Measurements from ENCODE around the gene ADAMTS2. TPM values are rescaled to one million over a fixed set of nuclear protein-coding genes. Genes with fewer than 3 reads are reported as not detected.

The ADAMTS2 gene
- total and polyA plus RNA-seq, 2 of the 8 experiments (the other 6 are each of a cell fraction or from before 2014, with no cell fraction given) = 6.6 to 7.3 TPM

DNA sequence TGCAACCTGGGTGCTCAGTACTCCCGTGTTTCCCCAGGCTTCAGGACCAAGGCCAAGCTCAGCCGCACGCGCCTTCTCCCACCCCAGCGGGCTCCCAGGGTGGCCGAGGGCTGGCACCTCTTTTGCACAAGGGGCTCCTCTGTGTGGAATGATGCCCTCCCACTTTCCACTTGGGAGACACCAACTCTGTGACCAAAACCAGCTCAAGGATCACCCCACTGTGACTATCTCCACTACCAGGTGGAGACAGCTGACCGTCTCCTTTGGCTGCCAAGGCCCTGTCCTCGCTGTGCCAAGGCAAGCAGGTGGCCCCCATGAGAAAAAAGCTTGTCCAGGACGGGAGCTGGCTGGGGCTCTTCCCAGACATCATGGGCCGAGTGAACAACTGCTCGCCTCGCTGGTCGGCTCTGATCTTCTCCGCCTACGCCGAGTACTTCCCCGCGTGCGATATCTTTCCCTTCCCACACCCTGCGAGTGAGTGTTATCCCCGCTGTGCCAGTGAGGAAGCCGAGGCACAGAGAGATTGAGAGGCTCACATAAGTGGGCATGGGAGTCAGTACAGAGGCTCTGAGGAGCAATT, 152.3 kb downstream of the ADAMTS2 start:
- Histone ChIP-seq H3K79me2 (ENCODE audit: control insufficient read depth in 1 of 2, insufficient read depth in 2 of 2, low read length in 2 of 2) (no peaks in the 10 kb centered on the region), H2BK12ac (ENCODE audit: low read depth, low read length) (0 out of 2 replicates have a peak overlapping the region, but pooled peaks have one; percentile 17), H3K27ac (ENCODE audit: low read depth, low read length) (no peak overlapping the region), H3K27me3 (replicated peaks in 1 of 4; ENCODE audit: control insufficient read depth in 3 of 4, extremely low read depth in 1 of 4, insufficient read depth in 3 of 4, low read length in 3 of 4) (no peaks in the 10 kb centered on the region), H3K9me3 (ENCODE audit: insufficient read depth in 2 of 2, low read depth in 1 of 2, low read length in 1 of 2) (no peaks in the 10 kb centered on the region), H4K8ac (ENCODE audit: extremely low read depth, insufficient read depth, low read length) (no peak overlapping the region), H3K4ac (replicated peaks; ENCODE audit: insufficient read length, low read depth, low read length) (no peak overlapping the region), H2AK5ac (ENCODE audit: low read depth, low read length) (no peak overlapping the region), H4K20me1 (replicated peaks in 1 of 2; ENCODE audit: control insufficient read depth in 1 of 2, insufficient read depth in 2 of 2, low read length in 2 of 2) (peaks cover 0 to 2% of the 10 kb centered on the region in 2 experiments), H3K36me3 (ENCODE audit: control insufficient read depth in 2 of 4, insufficient read depth in 4 of 4, low read length in 3 of 4) (no peaks in the 10 kb centered on the region), H2BK5ac (ENCODE audit: low read depth, low read length) (no peak overlapping the region), H3K23ac (ENCODE audit: insufficient read length) (no peak overlapping the region), H2BK20ac (ENCODE audit: low read length) (no peak overlapping the region), H3K79me1 (ENCODE audit: low read depth, low read length) (no peaks in the 10 kb centered on the region), H3K23me2 (ENCODE audit: low read depth, low read length) (no peaks in the 10 kb centered on the region), H2BK120ac (replicated peaks; ENCODE audit: low read depth, low read length) (no peak overlapping the region), H3K18ac (ENCODE audit: extremely low read depth, low read length) (no peak overlapping the region; the same call in 1 of the 2 replicates), H4K91ac (replicated peaks; ENCODE audit: insufficient read length, low read length) (no peak overlapping the region), H3K4me1 (replicated peaks in 1 of 4; ENCODE audit: control insufficient read depth in 3 of 4, insufficient read depth in 4 of 4, low read length in 3 of 4) (peaks cover 5 to 20% (median 11%) of the 10 kb centered on the region in 4 experiments), H3K4me2 (ENCODE audit: insufficient read depth in 1 of 2, low read depth in 2 of 2, low read length in 2 of 2) (no peak overlapping the region), H3K56ac (replicated peaks; ENCODE audit: insufficient read length, low read depth, low read length) (no peak overlapping the region), H3K9ac (replicated peaks in 1 of 4; ENCODE audit: extremely low read depth in 1 of 4, low read depth in 3 of 4, low read length in 3 of 4) (no peak overlapping the region), H2BK15ac (ENCODE audit: low read length) (no peak overlapping the region), H2AFZ (ENCODE audit: low read length) (no peak overlapping the region), H4K5ac (ENCODE audit: insufficient read length, low read depth, low read length) (no peak overlapping the region), H3K14ac (ENCODE audit: insufficient read length) (no peak overlapping the region), H3K4me3 (ENCODE audit: extremely low read depth in 1 of 4, insufficient read depth in 2 of 4, low read depth in 3 of 4, low read length in 4 of 4) (no peak overlapping the region)
- FAIRE-seq (no peak), DNase-seq (ENCODE audit: low read depth in 1 of 2, low spot score in 2 of 2) (no peak)
- CTCF ChIA-PET (ENCODE audit: partially characterized antibody) = no interaction called here
- WGBS, 2 experiments (ENCODE audit: extremely low coverage in 1 of 2, insufficient coverage in 1 of 2, insufficient read length in 1 of 2, insufficient replicate concordance in 2 of 2, low coverage in 1 of 2, low lambda C conversion rate in 2 of 2, missing lambda C conversion rate in 1 of 2) = 95% methylated on average over 17 of the region's 22 CpGs; no CpG with 5 or more reads in 1 of the 2 experiments
- POLR2A ChIA-PET (ENCODE audit: partially characterized antibody) = no interaction called here
- TF ChIP-seq MAFK (IDR thresholded peaks at IDR 0.05; ENCODE audit: low read depth, low read length) = no peak
